A673 (cell line): ENCODE results near the gene OBSCN.

Experiments
- EZH2 ChIP-seq: fragments of 200-600 bp; sonication (generic); IDR thresholded peaks from 2 replicates; pipeline ENCODE4 v1.6.1; 2017; ENCODE audit warnings: borderline replicate concordance, low read depth, mild to moderate bottlenecking, mixed read lengths, antibody characterized with exemption, low read length; ENCODE audit not compliant: poor library complexity, severe bottlenecking
- TF ChIP-seq, protein P1 (sequence below): fragments of 300-800, 200-600 bp; sonication (generic); conservative IDR thresholded peaks from 2 replicates; pipeline ENCODE4 v1.5.1; 2017; ENCODE audit warnings: low read depth, mild to moderate bottlenecking, antibody characterized with exemption, low read length, moderate library complexity, mixed read lengths

DNA sequence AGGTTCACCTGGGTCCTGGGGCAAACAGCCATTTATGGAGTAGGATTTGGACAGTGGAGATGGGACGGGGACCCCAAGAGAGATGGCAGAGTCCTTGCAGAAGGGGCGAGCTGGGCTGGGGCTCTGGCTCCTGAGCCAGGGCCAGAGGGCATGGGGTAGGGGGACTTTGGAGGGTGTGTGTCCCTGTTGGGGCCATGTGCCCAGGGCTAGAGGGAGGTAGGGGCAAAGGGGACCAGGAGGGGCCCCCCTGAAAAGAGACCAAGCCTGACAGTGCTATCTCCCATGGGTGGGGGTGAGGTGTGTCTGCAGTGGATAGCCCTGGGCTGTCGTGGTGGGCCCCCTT, 106.4 kb downstream of the OBSCN start:
- no peak for TF ChIP-seq EZH2
- TF ChIP-seq, protein P1, sequence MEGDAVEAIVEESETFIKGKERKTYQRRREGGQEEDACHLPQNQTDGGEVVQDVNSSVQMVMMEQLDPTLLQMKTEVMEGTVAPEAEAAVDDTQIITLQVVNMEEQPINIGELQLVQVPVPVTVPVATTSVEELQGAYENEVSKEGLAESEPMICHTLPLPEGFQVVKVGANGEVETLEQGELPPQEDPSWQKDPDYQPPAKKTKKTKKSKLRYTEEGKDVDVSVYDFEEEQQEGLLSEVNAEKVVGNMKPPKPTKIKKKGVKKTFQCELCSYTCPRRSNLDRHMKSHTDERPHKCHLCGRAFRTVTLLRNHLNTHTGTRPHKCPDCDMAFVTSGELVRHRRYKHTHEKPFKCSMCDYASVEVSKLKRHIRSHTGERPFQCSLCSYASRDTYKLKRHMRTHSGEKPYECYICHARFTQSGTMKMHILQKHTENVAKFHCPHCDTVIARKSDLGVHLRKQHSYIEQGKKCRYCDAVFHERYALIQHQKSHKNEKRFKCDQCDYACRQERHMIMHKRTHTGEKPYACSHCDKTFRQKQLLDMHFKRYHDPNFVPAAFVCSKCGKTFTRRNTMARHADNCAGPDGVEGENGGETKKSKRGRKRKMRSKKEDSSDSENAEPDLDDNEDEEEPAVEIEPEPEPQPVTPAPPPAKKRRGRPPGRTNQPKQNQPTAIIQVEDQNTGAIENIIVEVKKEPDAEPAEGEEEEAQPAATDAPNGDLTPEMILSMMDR = no peak
